Measurements from ENCODE around the gene ATRN. TPM values are rescaled to one million over a fixed set of nuclear protein-coding genes. Genes with fewer than 3 reads are reported as not detected.

The ATRN gene
- total RNA-seq, 1 experiment from 2014 or later = 19.9 TPM

DNA sequence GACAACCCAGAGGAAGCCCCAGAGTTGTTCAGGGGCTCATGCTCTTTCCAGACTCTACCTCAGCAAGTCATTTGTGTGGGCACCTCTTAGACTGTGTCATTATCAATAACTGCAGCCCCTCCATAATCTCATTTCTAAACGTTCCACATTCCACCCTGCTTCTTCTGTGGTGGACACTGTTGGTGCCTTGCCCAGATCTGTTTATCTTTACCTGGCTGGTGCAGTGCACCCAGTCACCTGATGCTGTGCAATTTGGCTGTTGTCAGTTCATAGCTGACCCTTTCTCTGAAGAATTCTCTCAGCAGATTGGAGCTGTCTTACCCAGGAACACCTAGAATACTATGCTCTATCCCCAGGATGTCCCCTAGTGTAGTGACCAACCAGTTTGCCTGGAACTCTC lies 80.0 kb downstream of the ATRN start:
- Mint-ChIP-seq H3K4me3 (no peak overlapping the region), H3K4me1 (no peaks in the 10 kb centered on the region), H3K27me3 (ENCODE audit: low read depth) (no peaks in the 10 kb centered on the region), H3K36me3 (0 out of 2 replicates have a peak, but pooled peaks cover 2% of the 10 kb centered on the region), H3K9me3 (no peaks in the 10 kb centered on the region), H3K27ac (no peak overlapping the region)
- POLR2A ChIA-PET = no interaction called here
- CTCF ChIA-PET = interaction anchor here (1.0 kb wide), 1 partner anchor 13 kb away, joined by 5 read pairs; no protein-coding TSS in a partner anchor
- no peak for ATAC-seq
- TF ChIP-seq ELF4 (CRISPR knock-in tag; IDR thresholded peaks at IDR 0.05; ENCODE audit: low read depth) = no peak
- no peak for TF ChIP-seq ZBTB43 (CRISPR knock-in tag; IDR thresholded peaks at IDR 0.05)
- TF ChIP-seq ZNF671 (CRISPR knock-in tag; IDR thresholded peaks at IDR 0.05) = no peak
- no peak for TF ChIP-seq ZNF219 (CRISPR knock-in tag; IDR thresholded peaks at IDR 0.05; ENCODE audit: borderline replicate concordance)
- TF ChIP-seq TCF7 (CRISPR knock-in tag; IDR thresholded peaks at IDR 0.05; ENCODE audit: low read depth) = no peak
- TF ChIP-seq, protein P1, sequence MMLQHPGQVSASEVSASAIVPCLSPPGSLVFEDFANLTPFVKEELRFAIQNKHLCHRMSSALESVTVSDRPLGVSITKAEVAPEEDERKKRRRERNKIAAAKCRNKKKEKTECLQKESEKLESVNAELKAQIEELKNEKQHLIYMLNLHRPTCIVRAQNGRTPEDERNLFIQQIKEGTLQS (CRISPR knock-in tag; conservative IDR thresholded peaks at IDR 0.05) = no peak
- TF ChIP-seq TEAD4 (CRISPR knock-in tag; IDR thresholded peaks at IDR 0.05) = no peak
- DNase-seq (ENCODE audit: low spot score) = no peak

DNA sequence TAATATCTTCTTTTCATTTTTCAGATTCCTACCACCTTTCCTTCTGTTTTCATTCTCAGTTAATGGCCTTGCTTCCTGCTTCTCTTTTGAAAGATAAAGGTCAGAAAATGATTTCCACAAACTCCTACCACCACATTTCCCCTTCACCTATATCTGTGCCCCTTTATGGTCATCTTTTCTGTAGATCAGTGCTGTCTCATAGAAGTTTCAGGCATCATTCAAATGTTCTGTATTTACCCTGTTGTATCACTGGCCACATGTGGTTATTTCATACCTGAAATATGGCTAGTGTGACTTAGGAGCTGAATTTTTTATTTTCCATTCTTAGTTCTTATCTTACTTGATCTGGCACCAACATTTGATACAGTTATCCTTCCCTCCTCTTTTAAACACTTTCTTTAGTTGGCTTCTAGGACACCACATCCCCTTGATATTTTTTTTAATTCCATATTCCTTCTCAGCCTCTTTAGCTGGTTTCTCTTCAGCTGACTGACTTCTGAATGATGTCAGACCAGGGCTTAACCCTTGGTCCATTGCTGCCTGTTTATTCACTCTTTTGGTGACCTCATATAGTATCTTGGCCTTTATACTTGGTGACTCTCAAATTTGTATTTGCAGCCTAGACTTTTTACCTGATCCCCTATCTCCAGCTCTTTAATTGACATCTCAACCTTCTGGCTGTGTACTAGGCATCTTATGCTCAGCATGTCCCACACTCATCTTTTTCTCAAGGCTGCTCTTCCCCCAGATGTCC lies 81.0 kb downstream of the ATRN start:
- no peaks in the 10 kb centered on the region for H3K4me1 Mint-ChIP-seq
- ATAC-seq (no peak), DNase-seq (ENCODE audit: low spot score) (no peak)
- no peak overlapping the region for H3K27ac Mint-ChIP-seq
- POLR2A ChIA-PET = no interaction called here
- CTCF ChIA-PET = interaction anchor here (0.8 to 1.1 kb wide), 2 partner anchors 10 to 12 kb away, joined by 3 to 8 read pairs; no protein-coding TSS in a partner anchor
- no peaks in the 10 kb centered on the region for H3K27me3 Mint-ChIP-seq (ENCODE audit: low read depth)
- no peaks in the 10 kb centered on the region for H3K9me3 Mint-ChIP-seq
- TF ChIP-seq ZNF317 (CRISPR knock-in tag; IDR thresholded peaks at IDR 0.05; ENCODE audit: borderline replicate concordance, low read depth) = no peak
- TF ChIP-seq TCF7 (CRISPR knock-in tag; IDR thresholded peaks at IDR 0.05; ENCODE audit: low read depth) = no peak
- H3K4me3 Mint-ChIP-seq = no peak overlapping the region
- 0 out of 2 replicates have a peak, but pooled peaks cover 2% of the 10 kb centered on the region for H3K36me3 Mint-ChIP-seq

DNA sequence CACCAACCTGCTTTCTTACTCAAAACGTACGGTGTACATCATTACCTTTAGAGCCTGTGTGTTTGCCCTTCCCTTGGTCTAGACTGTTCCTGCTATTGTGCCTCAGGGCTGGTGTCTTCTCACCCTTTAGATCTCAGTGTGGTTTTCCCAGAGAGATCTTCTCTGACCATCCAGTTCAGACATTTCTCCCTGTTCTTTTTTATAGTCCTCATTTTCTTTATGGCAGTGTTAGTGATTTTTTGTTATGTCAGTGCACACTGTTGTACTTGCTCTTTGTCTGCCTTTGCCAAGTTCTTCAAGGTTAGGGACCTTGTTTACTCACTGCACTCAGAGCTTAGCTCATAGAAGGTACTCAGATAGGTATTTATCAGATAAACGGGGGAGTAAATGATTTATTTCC lies 82.8 kb downstream of the ATRN start:
- Mint-ChIP-seq H3K27me3 (ENCODE audit: low read depth) (no peaks in the 10 kb centered on the region), H3K36me3 (0 out of 2 replicates have a peak, but pooled peaks cover 2% of the 10 kb centered on the region), H3K27ac (no peak overlapping the region), H3K4me1 (no peaks in the 10 kb centered on the region), H3K9me3 (no peaks in the 10 kb centered on the region), H3K4me3 (no peak overlapping the region)
- ChIA-PET POLR2A (no interaction called here), CTCF (no interaction called here)
- DNase-seq (ENCODE audit: low spot score) (no peak), ATAC-seq (no peak)
- no peak for TF ChIP-seq ZNF219 (CRISPR knock-in tag; IDR thresholded peaks at IDR 0.05; ENCODE audit: borderline replicate concordance)
- no peak for TF ChIP-seq MXD4 (CRISPR knock-in tag; IDR thresholded peaks at IDR 0.05; ENCODE audit: borderline replicate concordance)
- TF ChIP-seq, protein P2, sequence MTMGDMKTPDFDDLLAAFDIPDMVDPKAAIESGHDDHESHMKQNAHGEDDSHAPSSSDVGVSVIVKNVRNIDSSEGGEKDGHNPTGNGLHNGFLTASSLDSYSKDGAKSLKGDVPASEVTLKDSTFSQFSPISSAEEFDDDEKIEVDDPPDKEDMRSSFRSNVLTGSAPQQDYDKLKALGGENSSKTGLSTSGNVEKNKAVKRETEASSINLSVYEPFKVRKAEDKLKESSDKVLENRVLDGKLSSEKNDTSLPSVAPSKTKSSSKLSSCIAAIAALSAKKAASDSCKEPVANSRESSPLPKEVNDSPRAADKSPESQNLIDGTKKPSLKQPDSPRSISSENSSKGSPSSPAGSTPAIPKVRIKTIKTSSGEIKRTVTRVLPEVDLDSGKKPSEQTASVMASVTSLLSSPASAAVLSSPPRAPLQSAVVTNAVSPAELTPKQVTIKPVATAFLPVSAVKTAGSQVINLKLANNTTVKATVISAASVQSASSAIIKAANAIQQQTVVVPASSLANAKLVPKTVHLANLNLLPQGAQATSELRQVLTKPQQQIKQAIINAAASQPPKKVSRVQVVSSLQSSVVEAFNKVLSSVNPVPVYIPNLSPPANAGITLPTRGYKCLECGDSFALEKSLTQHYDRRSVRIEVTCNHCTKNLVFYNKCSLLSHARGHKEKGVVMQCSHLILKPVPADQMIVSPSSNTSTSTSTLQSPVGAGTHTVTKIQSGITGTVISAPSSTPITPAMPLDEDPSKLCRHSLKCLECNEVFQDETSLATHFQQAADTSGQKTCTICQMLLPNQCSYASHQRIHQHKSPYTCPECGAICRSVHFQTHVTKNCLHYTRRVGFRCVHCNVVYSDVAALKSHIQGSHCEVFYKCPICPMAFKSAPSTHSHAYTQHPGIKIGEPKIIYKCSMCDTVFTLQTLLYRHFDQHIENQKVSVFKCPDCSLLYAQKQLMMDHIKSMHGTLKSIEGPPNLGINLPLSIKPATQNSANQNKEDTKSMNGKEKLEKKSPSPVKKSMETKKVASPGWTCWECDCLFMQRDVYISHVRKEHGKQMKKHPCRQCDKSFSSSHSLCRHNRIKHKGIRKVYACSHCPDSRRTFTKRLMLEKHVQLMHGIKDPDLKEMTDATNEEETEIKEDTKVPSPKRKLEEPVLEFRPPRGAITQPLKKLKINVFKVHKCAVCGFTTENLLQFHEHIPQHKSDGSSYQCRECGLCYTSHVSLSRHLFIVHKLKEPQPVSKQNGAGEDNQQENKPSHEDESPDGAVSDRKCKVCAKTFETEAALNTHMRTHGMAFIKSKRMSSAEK (CRISPR knock-in tag; IDR thresholded peaks at IDR 0.05; ENCODE audit: borderline replicate concordance) = no peak
- TF ChIP-seq, protein P3, sequence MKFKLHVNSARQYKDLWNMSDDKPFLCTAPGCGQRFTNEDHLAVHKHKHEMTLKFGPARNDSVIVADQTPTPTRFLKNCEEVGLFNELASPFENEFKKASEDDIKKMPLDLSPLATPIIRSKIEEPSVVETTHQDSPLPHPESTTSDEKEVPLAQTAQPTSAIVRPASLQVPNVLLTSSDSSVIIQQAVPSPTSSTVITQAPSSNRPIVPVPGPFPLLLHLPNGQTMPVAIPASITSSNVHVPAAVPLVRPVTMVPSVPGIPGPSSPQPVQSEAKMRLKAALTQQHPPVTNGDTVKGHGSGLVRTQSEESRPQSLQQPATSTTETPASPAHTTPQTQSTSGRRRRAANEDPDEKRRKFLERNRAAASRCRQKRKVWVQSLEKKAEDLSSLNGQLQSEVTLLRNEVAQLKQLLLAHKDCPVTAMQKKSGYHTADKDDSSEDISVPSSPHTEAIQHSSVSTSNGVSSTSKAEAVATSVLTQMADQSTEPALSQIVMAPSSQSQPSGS (CRISPR knock-in tag; IDR thresholded peaks at IDR 0.05; ENCODE audit: borderline replicate concordance, low read depth) = no peak
- no peak for TF ChIP-seq RORB (CRISPR knock-in tag; IDR thresholded peaks at IDR 0.05)
- TF ChIP-seq TEAD4 (CRISPR knock-in tag; IDR thresholded peaks at IDR 0.05) = no peak
- no peak for TF ChIP-seq TEAD1 (CRISPR knock-in tag; IDR thresholded peaks at IDR 0.05)
- no peak for TF ChIP-seq ZNF232 (CRISPR knock-in tag; IDR thresholded peaks at IDR 0.05)
- no peak for TF ChIP-seq NFYB (CRISPR knock-in tag; conservative IDR thresholded peaks at IDR 0.05; ENCODE audit: low read depth)
- TF ChIP-seq ZNF423 (CRISPR knock-in tag; IDR thresholded peaks at IDR 0.05) = no peak
- TF ChIP-seq, protein P4, sequence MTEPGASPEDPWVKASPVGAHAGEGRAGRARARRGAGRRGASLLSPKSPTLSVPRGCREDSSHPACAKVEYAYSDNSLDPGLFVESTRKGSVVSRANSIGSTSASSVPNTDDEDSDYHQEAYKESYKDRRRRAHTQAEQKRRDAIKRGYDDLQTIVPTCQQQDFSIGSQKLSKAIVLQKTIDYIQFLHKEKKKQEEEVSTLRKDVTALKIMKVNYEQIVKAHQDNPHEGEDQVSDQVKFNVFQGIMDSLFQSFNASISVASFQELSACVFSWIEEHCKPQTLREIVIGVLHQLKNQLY (CRISPR knock-in tag; IDR thresholded peaks at IDR 0.05) = no peak
- TF ChIP-seq, protein P5, sequence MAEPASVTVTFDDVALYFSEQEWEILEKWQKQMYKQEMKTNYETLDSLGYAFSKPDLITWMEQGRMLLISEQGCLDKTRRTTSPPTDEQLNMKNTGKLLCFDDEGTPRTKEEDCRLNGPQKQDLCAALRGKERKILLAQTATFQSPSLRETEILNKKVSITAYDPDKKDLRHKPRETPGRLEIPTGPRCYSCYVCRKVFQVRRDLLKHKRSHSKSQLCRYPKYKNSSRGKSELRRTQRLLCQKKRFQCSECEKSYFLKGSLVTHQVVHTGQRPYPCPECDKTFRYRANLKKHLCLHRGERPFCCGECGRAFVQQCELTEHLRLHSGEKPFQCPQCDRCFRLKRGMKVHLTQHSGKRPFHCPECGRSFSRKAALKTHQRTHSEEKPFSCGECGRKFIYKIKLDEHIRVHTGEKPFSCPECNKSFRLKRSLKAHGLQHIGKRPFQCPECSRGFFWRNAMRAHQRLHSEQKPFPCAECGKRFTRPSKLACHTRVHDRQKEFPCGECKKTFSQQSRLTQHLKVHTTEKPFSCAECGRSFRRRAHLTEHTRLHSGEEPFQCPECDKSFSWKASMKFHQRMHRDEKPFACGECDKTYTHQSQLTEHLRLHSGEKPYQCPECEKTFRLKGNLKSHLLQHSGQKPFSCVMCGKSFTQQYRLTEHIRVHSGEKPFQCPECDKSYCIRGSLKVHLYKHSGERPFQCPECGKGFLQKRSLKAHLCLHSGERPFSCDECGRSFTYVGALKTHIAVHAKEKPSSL (CRISPR knock-in tag; conservative IDR thresholded peaks at IDR 0.05) = no peak
